Measurements from ENCODE around the gene LCORL.
"Not testable (repeated sequence)": the region's sequence is repeated elsewhere in the genome, so short reads cannot be mapped to it uniquely, and the experiment has no call there.

LCORL gene

GRCh38 chr4:17933126-17933525 lies 88.4 kb downstream of the LCORL start:
- no peak for DNase-seq

GRCh38 chr4:17932041-17932440 lies 89.5 kb downstream of the LCORL start:
- no peak for DNase-seq

DNA sequence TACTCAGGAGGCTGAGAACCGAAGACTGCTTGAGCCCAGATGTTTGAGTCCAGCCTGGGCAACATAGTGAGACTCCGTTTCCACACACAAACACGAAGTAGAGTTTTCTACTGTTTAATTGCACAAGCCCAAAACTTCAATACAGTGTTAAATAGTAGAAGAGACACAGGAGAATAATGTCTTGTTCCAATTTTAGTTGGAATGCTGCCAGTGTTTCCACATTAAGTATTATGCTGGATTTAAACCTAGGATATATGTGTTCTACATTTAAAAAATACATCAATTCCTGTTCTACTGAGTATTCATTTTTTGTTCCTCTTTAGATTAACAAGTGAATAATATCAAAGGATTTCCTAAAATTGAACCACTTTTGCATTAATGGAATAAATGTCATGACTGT lies 91.3 kb downstream of the LCORL start:
- no peak for DNase-seq

- DNase-seq = no peak
These were observed 97.4 kb downstream of the LCORL start for GRCh38 chr4:17924189-17924588.

DNA sequence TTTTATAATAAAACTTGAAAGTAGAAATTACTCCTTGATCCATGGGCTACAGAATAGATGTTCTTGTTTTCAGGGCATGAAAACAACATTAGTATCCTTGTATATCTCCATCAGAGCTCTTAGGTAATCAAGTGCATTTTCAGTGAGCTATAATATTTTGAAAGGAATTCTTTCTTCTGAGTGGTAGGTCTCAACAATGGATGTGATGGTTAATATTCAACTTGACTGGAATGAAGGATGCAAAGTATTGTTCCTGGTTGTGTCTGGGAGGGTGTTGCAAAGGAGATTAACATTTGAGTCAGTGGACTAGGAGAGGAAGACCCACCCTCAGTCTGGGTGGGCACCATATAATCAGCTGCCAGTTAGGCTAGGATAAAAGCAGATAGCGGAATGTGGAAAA lies 100.1 kb downstream of the LCORL start:
- no peak for DNase-seq

GRCh38 chr4:17920681-17921080 lies 100.9 kb downstream of the LCORL start:
- no peak for DNase-seq

DNA sequence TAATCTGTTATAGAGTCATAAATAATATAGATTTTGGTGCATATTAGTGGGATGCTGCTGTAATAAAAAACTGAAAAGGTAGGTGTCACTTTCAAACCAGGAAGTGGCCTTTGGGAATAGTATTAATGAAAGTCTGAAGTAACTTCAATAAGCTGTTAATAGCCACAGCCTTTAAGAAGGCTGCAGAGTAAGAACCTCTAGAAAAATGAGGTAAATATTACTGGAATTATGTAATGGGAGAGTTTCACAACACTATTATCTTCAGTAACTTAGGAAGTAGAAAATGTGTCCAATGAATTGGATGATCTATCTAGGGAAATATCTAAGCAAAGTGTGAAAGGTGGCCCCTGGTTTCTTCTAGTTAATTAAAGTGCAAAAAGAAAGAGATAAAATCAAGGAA lies 106.1 kb downstream of the LCORL start:
- no peak for DNase-seq

- DNase-seq = peak in 12 of 58 donors; percentile 0 to 68 (median 4)
These were observed 109.5 kb downstream of the LCORL start for GRCh38 chr4:17912011-17912410.

- no peak for DNase-seq
These were observed 109.9 kb downstream of the LCORL start for GRCh38 chr4:17911608-17912007.

- DNase-seq = no peak
These were observed 123.0 kb downstream of the LCORL start for GRCh38 chr4:17898553-17899055.

DNA sequence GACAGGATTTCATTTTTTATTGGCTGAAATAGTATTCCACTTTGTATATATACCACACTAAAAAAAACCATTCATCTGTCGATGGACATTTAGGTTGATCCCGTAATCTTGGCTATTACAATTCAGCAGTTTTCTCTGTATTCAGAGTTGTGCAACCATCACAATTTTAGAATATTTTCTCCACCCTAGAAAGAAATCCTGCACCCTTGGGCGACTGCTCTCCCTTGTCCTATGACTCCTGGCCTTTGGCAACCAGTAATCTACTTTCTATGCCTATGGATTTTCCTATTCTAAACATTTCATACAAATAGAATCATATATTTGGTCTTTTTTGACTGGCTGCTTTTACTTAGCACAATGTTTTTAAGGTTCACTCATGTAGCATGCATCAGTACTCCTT lies 126.1 kb downstream of the LCORL start:
- DNase-seq = no peak

GRCh38 chr4:17894421-17894820 lies 127.1 kb downstream of the LCORL start:
- DNase-seq = no peak

GRCh38 chr4:17889692-17890091 lies 131.9 kb downstream of the LCORL start:
- DNase-seq = no peak

DNA sequence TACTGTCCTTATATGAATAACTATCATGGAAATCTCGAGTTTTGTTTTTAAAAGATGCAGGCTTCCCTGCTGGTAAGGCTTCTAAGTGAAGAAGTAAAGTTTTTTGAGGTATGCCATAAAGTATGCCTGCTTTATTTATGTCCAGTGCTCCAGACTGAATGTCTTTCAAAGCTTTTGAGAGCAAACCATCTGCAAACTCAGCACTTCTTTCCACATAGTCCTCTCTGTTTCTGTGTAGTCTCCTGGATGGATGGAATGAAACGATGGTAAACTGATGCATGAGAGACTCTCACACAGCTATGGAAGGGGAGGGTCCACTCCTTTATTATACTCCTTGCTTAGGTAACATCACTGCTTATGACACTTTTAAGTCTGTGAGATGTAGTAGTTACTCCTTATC lies 137.0 kb downstream of the LCORL start:
- no peak for DNase-seq

DNA sequence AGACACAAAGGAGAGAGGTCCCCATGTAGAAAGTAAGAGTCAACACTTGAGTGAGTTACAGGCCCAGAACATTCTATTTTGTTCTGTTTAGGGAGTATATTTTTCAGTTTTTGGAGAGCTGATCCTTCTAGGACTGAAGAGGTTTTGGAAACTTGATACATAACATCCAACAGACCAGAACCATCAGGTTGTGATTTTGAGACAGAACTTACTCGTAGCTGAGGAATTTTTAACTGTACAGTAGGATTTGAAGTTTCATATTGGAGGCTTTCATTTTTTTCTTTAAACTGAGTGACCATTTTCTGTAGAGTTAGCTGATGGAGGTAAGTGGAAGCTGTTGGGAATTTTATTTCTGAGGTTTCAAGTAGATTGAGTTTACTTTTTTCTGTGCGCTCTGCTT lies 137.5 kb downstream of the LCORL start:
- DNase-seq = no peak

DNA sequence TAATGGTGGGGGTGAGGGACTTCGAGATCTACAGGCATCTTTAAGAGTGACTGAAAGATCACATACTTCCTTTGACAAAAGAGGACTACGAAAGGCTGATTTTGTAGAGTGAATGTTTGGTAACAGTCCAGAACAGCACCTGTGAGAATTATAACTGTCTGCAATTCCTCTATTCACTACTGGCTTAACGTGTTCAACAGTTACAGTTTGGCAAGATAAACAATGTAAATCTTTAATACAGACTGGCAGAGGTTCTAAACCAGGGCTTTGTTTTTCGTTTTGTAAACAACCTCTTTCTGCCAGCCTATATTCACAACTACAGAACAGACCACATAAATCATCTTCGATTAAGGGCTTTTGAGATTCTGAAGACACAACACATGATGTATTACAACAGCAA lies 143.9 kb downstream of the LCORL start:
- no peak for DNase-seq

GRCh38 chr4:17876943-17877342 lies 144.6 kb downstream of the LCORL start:
- no peak for DNase-seq

GRCh38 chr4:17875402-17876070 lies 146.0 kb downstream of the LCORL start:
- DNase-seq = no peak

GRCh38 chr4:17869327-17869726 lies 152.2 kb downstream of the LCORL start:
- DNase-seq = no peak

DNA sequence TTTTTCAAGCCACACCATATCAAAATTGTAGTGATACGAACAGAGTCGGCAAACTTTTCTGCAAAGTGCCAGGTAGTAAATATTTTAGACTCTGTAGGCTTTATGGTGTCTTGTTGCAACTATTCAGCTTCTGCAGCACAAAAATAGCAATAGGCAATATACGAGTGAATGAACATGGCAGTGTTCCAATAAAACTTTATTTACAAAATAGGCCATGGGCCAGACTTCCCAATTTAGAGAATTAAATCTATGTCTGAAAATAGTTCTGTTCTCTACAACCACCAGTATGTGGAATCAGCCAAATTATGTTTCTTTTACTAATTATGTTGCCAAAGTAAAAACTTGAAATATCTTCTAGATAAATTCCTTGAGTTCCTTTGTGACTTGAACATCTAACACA lies 154.3 kb downstream of the LCORL start:
- DNase-seq = no peak

DNA sequence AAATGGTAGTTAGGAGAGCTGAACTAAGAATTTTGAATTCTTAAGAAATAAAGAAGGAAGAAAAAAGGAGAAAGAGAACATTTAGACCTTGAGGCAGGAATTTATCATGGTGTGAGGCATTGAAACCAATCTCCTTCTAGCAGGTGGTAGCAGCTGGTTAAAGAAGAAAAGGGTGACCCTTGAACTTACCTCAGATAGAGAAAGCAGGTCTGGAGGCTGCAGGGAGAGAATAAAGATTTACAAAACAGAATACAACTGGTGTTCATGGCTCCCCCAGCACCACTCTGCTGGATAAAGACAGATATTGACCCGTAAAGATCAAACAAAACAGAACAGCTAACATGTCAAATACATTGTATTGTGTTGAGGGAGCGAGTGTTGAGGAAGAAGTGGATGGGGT lies 154.7 kb downstream of the LCORL start:
- no peak for DNase-seq

- DNase-seq = no peak
These were observed 155.6 kb downstream of the LCORL start for GRCh38 chr4:17865866-17866363.

DNA sequence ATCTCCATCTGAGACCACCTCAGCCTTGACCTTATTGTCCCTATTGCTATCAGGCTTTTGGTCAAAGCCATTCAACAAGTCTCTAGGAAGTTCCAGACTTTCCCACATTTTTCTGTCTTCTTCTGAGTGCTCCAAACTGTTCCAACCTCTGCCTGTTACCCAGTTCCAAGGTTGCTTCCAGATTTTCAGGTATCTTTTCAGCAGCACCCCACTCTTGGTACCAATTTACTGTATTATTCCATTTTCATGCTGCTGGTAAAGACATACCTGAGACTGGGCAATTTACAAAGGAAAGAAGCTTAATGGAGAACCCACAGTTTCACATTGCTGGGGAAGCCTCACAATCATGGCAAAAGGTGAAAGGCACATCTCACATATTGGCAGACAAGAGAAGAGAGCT lies 159.6 kb downstream of the LCORL start:
- DNase-seq = not testable (repeated sequence)

Measured in anterior cingulate cortex (tissue), 58 donors.